Inferior parietal cortex (tissue), 1 donor: ENCODE measurements around the gene AP2B1.
"Not testable (repeated sequence)": the region's sequence is repeated elsewhere in the genome, so short reads cannot be mapped to it uniquely, and the experiment has no call there.

Source experiments
- DNase-seq: peaks from one replicate; pipeline ENCODE4 v3.0.0-alpha.2; 2016; ENCODE audit errors: extremely low spot score

The AP2B1 gene

DNA sequence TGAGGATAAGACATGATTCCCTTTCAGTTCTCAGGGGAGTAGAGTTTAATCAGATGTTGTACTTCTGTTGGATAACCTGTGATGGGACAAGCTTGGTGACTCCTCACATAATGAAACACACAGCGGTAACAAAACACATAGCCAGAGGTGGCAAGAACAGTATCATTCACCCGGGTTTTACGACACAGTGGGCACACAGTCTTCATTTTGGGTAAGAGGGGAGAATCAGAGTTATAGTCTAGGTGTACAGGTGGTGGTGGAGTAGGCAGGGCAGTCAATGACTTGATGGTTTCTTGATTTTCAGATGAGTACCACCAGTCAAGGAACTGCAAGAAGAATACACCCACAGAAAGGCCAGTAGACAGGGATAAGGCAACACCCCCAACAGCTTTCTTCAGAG lies 11.4 kb upstream of the AP2B1 start:
- no peak for DNase-seq

GRCh38 chr17:35577830-35578196 lies 9.3 kb upstream of the AP2B1 start:
- peak; percentile 14 for DNase-seq

- peak; percentile 97 for DNase-seq
These were observed 8.8 kb upstream of the AP2B1 start, which contains the start of gene PEX12 for GRCh38 chr17:35578197-35578928. PEX12 (minus strand) TSS chr17:35578571; CDS start chr17:35578021, 550 bp downstream.

- DNase-seq = no peak
These were observed 8.1 kb upstream of the AP2B1 start for GRCh38 chr17:35578929-35579432.

- DNase-seq = no peak
These were observed 3.1 kb upstream of the AP2B1 start for GRCh38 chr17:35584061-35584460.

DNA sequence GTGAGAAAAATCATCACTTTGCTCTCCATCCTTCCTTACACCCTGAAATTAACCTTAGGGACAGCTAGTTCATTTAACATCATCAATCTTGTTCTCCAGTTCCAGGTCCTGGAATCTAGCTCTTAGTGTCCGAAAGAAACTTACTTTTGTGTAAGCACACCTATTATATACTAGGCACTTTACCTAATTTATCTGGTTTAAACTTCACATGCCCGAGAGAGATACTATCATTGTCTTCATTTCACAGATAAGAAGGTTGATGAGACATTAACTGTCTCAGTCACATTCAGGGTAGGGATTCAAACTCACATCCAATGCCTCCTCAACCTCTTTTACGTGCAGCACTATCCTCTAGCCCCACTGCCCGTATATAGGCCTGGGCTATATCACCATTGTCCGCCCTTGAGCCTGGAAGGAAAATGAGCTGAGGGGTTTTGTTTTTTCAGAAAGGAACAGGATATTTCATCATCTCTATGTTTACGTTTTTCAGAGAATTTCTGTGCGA lies 501 bp upstream of the AP2B1 start:
- no peak for DNase-seq

GRCh38 chr17:35588196-35588920 lies 1.2 kb downstream of the AP2B1 start:
- DNase-seq = no peak

DNA sequence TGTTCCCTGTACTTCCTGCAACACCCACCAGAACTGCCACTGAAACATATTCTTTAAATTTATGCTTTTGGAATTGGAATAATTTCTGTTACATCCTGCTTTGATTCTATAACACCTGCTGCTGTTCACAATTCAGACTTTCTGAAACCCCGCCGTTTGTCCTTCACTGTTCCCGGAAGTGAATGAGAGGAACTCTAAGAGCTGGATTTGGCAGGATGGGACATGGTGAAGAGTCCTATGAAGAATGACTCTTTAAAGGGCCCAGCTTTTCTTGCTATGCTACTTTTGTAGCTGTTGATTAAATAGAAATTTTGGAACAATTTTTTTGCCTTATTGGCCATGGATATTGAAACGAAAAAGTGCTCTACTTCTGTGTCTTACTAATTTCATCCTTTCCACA lies 8.9 kb downstream of the AP2B1 start:
- DNase-seq = no peak

GRCh38 chr17:35596530-35597233 lies 9.6 kb downstream of the AP2B1 start:
- DNase-seq = no peak

DNA sequence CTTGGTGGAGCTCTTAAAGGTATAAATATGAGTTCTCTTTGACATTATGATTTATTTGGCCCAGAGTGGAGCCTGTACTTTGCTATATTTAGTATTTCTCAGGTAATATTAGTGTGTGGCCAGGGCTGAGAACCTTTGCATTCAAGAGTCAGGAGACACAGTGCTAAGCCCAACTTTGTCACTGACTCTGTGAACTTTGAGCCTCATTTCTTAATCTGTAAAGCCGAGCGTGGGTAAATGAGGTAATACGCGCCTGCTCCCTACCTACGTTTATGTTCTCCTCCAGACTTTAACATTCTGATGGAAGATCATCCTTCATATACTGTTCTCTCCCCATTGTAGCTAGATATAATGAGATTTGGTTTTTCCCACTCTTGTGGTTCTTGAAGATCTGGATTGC lies 10.5 kb downstream of the AP2B1 start:
- no peak for DNase-seq

DNA sequence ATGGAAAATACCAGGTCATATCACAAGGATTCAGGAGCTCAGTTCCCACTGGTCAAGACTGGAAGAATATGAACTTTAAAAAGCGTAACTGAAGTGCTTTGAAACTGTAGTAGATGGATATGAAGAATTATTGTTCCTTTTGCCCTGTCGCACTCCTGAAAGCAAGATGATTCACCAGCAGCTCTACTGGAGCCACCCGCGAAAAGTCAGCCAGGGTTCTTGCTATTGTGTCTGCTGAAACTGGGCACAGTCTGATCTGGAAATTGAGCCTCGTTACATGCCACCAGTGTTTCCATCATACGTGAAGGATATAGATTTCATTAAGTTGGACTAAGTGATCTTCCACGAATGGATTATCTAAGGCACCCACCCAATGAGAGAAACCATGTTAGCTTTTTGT lies 16.6 kb downstream of the AP2B1 start:
- DNase-seq = no peak

DNA sequence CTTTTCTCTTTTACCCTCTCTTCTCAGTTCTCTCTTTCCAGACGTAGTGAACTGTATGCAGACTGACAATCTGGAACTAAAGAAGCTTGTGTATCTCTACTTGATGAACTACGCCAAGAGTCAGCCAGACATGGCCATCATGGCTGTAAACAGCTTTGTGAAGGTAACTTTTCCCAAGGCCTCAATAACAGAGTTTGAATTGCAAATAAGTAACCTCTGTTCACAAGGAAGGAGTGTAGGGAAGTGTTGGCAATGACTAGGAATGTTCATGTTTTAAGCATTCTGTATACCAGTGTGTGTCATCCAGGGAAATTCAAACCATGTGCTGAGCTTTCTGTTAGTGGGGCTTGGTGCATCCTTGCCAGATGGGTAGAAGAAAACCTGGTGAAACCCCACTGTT lies 18.6 kb downstream of the AP2B1 start:
- no peak for DNase-seq

DNA sequence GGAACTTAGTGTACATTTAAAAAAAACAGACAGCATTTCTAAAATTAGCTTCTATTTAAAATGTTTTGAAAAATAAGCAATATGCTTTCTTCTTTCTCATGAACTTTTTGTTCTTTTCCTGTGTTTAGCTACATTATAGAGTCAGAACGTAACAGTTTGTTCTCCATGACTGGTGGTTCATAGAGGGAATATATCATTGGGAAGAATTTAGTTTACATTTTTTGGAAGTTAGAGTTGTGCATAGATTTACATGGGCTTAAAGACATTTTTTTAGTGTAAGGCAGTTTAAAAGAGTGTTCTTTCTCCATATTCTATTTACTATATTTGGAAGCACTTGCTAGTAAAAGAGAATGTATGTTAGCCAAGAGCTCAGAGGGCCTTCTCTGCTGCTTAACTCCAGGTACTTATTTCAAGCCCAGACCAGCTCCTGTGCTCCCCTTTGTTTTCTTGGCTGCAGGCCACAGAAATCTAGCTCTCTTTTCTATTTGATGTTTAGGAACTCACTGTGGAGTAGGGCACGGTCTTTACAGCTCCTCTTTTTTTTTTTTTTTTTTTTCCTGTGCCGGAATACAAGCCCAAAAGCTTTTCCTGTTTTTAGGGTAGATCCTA lies 20.2 kb downstream of the AP2B1 start:
- DNase-seq = no peak

DNA sequence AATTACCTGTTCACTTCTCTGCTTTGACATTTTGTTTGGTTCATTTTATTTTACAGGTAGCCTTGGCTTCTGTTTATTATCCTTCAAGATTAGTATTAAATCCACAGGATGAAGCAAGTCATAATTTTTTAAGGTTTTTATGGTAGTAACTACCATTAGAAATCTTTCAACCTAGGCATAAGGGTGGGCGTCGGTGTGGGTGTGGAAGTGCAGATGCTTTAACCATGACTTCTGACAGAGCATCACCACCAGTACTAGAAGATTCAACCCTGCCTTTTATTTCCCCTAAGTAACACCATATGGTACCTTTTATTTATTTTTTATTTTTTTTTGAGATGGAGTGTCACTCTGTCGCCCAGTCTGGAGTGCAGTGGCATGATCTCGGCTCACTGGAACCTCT lies 22.7 kb downstream of the AP2B1 start:
- DNase-seq = no peak

GRCh38 chr17:35610746-35611145 lies 23.6 kb downstream of the AP2B1 start:
- DNase-seq = not testable (repeated sequence)

DNA sequence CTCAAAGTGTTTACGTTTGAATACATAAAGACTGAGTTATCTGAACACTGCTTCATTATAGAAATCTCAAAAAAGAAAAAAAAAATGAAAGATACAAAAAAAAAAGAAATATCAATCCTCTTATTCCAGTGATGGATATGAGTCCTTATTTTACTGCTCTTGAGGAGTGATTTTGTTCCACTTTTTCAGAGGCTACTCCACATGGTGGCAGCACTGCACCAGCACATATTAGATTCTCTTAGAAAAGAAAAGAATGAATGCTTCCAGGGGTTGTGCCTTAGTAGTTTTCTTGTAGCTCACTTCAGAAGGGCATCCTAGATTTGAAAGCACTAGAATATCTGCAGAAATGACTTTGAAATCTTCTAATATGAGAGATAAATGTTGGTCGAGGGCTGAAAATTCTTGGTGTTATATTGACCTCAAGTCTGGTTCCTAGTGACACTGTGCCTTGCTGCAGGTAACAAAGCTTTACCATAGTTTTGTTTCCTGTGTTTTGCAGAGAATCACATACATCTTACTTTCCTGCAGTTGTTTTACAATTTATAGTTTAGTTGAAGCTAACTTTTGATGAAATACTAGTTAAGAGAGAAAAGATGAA lies 25.9 kb downstream of the AP2B1 start:
- DNase-seq = peak; percentile 70

GRCh38 chr17:35614810-35615209 lies 27.7 kb downstream of the AP2B1 start:
- no peak for DNase-seq

- no peak for DNase-seq
These were observed 29.4 kb downstream of the AP2B1 start for GRCh38 chr17:35616536-35616935.

GRCh38 chr17:35617505-35617904 lies 30.4 kb downstream of the AP2B1 start:
- DNase-seq = no peak

DNA sequence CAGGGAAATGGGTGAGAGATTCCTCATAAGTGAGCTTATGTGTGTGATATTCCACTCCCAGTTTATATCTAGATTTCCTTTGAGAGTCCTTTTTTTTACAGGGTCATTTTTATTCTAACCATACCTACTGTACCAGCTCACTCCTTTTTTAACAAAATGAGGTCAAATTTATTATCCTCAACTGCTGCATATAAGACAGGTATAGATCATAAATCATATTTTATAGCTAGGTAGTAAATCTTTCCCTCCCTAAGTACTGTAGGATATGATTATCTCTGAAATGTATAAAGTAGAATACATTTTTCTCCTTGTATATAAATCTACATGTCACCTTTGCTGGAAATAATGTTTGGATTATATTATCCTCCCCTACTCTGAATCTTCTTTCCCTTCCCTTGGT lies 31.5 kb downstream of the AP2B1 start:
- DNase-seq = no peak

DNA sequence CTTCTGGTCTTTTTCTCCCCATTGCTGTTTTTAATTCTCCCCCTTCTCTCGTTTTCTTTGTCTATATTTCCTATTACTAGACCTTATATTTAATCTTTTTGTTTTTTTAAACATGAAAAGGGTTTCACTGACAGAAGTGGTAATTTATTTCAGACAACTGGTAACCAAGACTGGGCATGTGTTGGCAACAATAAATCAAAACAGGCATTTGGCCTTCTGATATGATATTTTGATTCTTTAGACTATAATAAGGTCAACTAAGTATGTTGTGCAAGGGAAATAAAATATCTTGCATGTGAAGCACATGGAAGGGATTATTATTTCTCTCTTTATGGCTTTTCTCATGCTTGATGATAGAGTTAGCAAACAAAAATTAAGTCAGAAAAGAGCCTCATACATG lies 34.6 kb downstream of the AP2B1 start:
- no peak for DNase-seq

GRCh38 chr17:35627417-35627816 lies 40.3 kb downstream of the AP2B1 start:
- DNase-seq = no peak
